Ishikawa (cell line): ENCODE results near the gene SHISA5.

ENCODE experiments used
- EP300 ChIP-seq: IDR thresholded peaks from 2 replicates; pipeline ENCODE4 v1.6.1; 2012; ENCODE audit warnings: borderline replicate concordance
- RAD21 ChIP-seq: IDR thresholded peaks from 2 replicates; pipeline ENCODE4 v1.6.1; 2012; ENCODE audit warnings: low read depth
- TF ChIP-seq, protein P1 (sequence below): IDR thresholded peaks from 2 replicates; pipeline ENCODE4 v1.6.1; 2012
- TF ChIP-seq, protein P2 (sequence below): IDR thresholded peaks from 2 replicates; pipeline ENCODE4 v1.6.1; 2012; ENCODE audit warnings: low read depth, mild to moderate bottlenecking
- TF ChIP-seq, protein P3 (sequence below): IDR thresholded peaks from 2 replicates; pipeline ENCODE4 v1.6.1; 2012

DNA sequence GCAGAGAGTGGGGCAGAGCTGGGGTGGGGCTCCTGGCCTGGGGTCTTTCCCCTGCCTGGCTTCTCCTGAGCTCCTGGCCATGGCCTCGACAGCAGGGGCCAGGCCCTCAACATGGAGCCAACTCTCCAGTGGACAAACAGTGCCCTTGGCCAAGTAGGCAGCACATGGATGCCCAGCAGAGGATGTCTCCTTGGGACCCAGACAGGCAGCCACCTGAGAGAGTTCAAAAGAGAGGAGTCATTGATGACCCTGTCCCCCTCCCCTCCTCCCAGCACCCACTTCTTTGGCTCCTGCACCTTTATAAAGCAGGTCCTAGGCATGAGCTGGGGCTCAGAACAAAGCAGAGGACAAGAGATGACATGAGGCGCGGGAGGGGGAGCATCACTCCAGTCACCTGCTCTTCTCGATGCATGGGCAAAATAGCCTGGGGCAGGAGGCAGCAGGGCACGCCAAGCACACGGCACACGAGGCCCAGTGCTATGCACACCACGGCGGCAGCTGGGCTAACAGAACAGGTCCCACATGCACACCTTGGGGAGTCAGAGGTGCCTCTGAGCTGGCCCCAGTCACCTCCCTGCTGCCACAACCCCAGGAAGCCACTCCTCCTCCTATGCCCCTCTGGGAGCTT lies 27.4 kb downstream of the SHISA5 start:
- TF ChIP-seq, protein P1, sequence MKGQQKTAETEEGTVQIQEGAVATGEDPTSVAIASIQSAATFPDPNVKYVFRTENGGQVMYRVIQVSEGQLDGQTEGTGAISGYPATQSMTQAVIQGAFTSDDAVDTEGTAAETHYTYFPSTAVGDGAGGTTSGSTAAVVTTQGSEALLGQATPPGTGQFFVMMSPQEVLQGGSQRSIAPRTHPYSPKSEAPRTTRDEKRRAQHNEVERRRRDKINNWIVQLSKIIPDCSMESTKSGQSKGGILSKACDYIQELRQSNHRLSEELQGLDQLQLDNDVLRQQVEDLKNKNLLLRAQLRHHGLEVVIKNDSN: no peak
- TF ChIP-seq, protein P2, sequence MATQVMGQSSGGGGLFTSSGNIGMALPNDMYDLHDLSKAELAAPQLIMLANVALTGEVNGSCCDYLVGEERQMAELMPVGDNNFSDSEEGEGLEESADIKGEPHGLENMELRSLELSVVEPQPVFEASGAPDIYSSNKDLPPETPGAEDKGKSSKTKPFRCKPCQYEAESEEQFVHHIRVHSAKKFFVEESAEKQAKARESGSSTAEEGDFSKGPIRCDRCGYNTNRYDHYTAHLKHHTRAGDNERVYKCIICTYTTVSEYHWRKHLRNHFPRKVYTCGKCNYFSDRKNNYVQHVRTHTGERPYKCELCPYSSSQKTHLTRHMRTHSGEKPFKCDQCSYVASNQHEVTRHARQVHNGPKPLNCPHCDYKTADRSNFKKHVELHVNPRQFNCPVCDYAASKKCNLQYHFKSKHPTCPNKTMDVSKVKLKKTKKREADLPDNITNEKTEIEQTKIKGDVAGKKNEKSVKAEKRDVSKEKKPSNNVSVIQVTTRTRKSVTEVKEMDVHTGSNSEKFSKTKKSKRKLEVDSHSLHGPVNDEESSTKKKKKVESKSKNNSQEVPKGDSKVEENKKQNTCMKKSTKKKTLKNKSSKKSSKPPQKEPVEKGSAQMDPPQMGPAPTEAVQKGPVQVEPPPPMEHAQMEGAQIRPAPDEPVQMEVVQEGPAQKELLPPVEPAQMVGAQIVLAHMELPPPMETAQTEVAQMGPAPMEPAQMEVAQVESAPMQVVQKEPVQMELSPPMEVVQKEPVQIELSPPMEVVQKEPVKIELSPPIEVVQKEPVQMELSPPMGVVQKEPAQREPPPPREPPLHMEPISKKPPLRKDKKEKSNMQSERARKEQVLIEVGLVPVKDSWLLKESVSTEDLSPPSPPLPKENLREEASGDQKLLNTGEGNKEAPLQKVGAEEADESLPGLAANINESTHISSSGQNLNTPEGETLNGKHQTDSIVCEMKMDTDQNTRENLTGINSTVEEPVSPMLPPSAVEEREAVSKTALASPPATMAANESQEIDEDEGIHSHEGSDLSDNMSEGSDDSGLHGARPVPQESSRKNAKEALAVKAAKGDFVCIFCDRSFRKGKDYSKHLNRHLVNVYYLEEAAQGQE: no peak
- TF ChIP-seq RAD21 (no peak), EP300 (no peak)
- TF ChIP-seq, protein P3, sequence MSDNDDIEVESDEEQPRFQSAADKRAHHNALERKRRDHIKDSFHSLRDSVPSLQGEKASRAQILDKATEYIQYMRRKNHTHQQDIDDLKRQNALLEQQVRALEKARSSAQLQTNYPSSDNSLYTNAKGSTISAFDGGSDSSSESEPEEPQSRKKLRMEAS: no peak
